GM13976 (cell line): ENCODE measurements around the gene CLEC4D.

Experiments
- DNase-seq: peaks from one replicate; pipeline ENCODE4 v3.0.0; 2012; ENCODE audit warnings: low spot score
- in situ Hi-C: fragments of 300-500 bp; cut with MboI; formaldehyde crosslinking; loops from one replicate; pipeline ENCODE4 v1.12.0; 2022; ENCODE audit warnings: low sequenced_read_pairs, mixed read lengths, inconsistent platforms; ENCODE audit not compliant: unreplicated experiment
- TF ChIP-seq, protein P1 (sequence below): IDR thresholded peaks from 2 replicates; pipeline ENCODE4 v1.5.1; 2012; ENCODE audit warnings: borderline replicate concordance, mild to moderate bottlenecking; ENCODE audit not compliant: insufficient read depth; ENCODE audit errors: extremely low read depth, missing control alignments, control extremely low read depth

Gene CLEC4D

DNA sequence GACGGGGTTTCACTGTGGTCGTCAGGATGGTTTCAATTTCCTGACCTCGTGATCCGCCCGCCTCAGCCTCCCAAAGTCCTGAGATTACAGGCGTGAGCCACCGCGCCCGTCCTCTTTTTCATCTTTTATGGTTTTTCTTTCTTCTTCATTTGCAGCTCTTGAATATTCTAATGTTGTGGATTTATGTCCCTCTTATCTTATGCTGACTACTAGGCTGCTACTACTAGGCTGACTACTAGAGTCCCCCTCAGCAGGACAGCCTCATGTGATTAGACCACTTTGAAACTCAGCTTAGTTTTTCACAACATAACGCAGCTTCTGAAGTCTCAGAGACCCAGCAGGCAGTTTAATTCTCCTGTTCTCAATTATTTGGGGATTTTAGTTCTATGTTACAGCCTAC lies 28.3 kb downstream of the CLEC4D start:
- no peak for DNase-seq
- in situ Hi-C loops, result loop anchor here (25.0 kb wide), 1 partner anchor 346 kb away; no protein-coding TSS in a partner anchor
- TF ChIP-seq, protein P1, sequence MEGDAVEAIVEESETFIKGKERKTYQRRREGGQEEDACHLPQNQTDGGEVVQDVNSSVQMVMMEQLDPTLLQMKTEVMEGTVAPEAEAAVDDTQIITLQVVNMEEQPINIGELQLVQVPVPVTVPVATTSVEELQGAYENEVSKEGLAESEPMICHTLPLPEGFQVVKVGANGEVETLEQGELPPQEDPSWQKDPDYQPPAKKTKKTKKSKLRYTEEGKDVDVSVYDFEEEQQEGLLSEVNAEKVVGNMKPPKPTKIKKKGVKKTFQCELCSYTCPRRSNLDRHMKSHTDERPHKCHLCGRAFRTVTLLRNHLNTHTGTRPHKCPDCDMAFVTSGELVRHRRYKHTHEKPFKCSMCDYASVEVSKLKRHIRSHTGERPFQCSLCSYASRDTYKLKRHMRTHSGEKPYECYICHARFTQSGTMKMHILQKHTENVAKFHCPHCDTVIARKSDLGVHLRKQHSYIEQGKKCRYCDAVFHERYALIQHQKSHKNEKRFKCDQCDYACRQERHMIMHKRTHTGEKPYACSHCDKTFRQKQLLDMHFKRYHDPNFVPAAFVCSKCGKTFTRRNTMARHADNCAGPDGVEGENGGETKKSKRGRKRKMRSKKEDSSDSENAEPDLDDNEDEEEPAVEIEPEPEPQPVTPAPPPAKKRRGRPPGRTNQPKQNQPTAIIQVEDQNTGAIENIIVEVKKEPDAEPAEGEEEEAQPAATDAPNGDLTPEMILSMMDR, result no peak

DNA sequence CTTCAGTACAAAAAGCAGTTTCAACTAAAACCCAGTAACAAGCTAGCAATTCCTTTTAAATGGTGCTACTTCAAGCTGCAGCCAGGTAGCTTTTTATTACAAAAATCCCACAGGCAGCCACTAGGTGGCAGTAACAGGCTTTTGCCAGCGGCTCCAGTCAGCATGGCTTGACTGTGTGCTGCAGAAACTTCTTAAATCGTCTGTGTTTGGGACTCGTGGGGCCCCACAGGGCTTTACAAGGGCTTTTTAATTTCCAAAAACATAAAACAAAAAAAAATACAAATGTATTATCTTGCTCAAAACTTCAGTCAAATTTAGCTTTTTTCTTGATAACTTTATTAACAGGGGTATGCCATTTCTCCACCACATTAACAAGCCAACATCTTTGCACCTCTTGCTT lies 31.0 kb downstream of the CLEC4D start:
- TF ChIP-seq, protein P1, result peak; percentile 77
- in situ Hi-C loops, result loop anchor here (25.0 kb wide), 1 partner anchor 343 kb away; no protein-coding TSS in a partner anchor
- DNase-seq, result peak; percentile 69

DNA sequence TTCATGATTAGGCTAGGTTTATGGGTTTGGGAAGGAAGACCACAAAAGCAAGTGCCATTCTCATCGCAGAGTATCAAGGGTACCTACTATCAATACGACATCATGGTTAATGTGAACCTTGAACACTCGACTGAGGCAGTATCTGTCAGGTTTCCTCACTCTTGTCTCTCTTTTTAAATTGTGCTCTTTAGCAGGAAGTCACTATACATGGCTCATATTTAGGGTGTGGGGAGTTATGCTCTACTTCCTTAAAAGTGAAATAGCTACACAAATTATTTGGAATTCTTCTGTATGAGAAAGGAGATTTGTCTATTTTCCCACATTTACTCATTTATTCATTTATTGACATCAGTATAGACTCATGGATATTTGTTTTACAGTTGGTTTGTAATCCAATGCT lies 33.3 kb downstream of the CLEC4D start:
- DNase-seq, result no peak
- in situ Hi-C loops, result loop anchor here (25.0 kb wide), 1 partner anchor 341 kb away; no protein-coding TSS in a partner anchor
- TF ChIP-seq, protein P1, result no peak

DNA sequence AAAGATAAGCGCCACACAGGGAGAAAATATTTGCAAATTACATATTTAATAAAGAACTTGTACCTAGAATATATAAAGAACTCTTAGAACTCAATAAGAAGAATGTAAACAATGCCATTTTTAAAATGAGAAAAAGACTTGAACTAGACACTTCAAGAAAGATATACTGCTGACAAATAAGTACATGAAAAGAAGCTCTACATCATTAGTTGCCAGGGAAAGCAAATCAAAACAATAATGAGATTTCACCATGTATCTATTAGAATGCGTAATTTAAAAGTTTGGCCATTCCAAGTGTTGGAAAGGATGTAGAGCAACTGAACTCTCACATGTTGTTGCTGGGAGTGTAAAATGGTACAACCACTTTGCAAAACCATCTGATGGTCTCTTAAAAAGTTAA lies 34.3 kb downstream of the CLEC4D start:
- in situ Hi-C loops, result loop anchor here (25.0 kb wide), 1 partner anchor 340 kb away; no protein-coding TSS in a partner anchor
- DNase-seq, result no peak
- TF ChIP-seq, protein P1, result no peak

DNA sequence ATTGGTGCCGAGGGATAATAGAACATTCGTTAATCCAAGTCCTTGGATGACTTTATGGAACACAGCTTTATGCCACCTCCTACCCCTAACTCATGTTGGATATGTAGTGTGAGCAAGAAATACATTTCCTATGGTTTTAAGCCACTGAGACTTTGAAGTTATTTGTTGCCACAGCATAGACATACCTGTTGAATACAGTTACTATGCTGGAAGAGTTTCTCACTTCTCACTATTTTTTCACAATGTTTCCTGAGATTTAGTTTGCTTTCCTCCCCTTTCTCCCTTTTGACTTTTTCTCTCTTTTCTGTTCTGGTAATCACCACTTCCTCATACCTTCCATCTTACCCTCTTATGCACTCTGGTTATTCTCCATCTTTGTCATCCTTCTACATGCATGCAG lies 34.9 kb downstream of the CLEC4D start:
- TF ChIP-seq, protein P1, result no peak
- no peak for DNase-seq
- in situ Hi-C loops, result loop anchor here (25.0 kb wide), 1 partner anchor 339 kb away; no protein-coding TSS in a partner anchor

DNA sequence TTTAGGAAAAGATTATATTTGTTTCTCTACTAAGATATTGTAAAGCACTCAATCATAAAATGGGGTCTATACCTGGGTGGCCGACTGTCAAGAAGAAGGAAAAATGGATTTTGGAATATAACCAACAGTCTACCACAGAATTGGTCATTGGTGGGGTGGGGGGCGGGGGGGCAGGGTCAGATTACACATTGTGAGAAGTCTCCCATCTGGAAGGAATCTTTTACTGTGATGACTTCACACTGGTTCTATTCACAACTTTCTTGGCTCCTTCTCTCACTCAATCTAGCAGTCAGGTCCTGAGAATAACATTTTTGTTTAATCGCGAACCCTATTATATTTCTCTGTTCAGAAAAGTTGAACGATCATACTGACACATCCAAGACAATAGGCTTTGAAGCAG lies 36.1 kb downstream of the CLEC4D start:
- no peak for DNase-seq
- in situ Hi-C loops, result loop anchor here (25.0 kb wide), 1 partner anchor 338 kb away; no protein-coding TSS in a partner anchor
- TF ChIP-seq, protein P1, result no peak
